Parathyroid adenoma (tissue), 2 donors: ENCODE data around the gene NUDT22.

Experiments used
- H2AFZ ChIP-seq: fragments of 300-600 bp; sonication (generic); one replicate; pipeline ENCODE4 v1.7.0; 2017; ENCODE audit warnings: antibody characterized with exemption, mild to moderate bottlenecking
- H3K27ac ChIP-seq: fragments of 300-600 bp; sonication (generic); one replicate; pipeline ENCODE4 v1.7.0; 2017
- H3K27me3 ChIP-seq: fragments of 300-600 bp; sonication (generic); one replicate; pipeline ENCODE4 v1.7.0; 2017; ENCODE audit warnings: low read length; ENCODE audit not compliant: control insufficient read depth, insufficient read depth
- H3K36me3 ChIP-seq: fragments of 300-600 bp; sonication (generic); one replicate; pipeline ENCODE4 v1.7.0; 2017; ENCODE audit warnings: low read length; ENCODE audit not compliant: control insufficient read depth, insufficient read depth
- H3K4me1 ChIP-seq: fragments of 300-600 bp; sonication (generic); one replicate; pipeline ENCODE4 v1.7.0; 2017; ENCODE audit warnings: control low read depth
- H3K4me2 ChIP-seq: fragments of 300-600 bp; sonication (generic); one replicate; pipeline ENCODE4 v1.7.0; 2017; ENCODE audit warnings: low read length
- H3K4me3 ChIP-seq: fragments of 300-600 bp; sonication (generic); one replicate; pipeline ENCODE4 v1.7.0; 2017; ENCODE audit warnings: low read depth, low read length
- H3K79me2 ChIP-seq: fragments of 300-600 bp; sonication (generic); one replicate; pipeline ENCODE4 v1.7.0; 2017; ENCODE audit warnings: control low read depth
- H3K9ac ChIP-seq: fragments of 300-600 bp; sonication (generic); one replicate; pipeline ENCODE4 v1.7.0; 2017; ENCODE audit warnings: mild to moderate bottlenecking
- H3K9me3 ChIP-seq: fragments of 300-600 bp; sonication (generic); one replicate; pipeline ENCODE4 v1.7.0; 2017; ENCODE audit warnings: low read length; ENCODE audit not compliant: control insufficient read depth
- TF ChIP-seq, protein P1 (sequence below): fragments of 300-600 bp; sonication (generic); IDR thresholded peaks from one replicate; pipeline ENCODE4 v1.7.0; 2017; ENCODE audit warnings: antibody characterized with exemption, mild to moderate bottlenecking
- donor health status: primary hyperparathyroidism.

The NUDT22 gene

DNA sequence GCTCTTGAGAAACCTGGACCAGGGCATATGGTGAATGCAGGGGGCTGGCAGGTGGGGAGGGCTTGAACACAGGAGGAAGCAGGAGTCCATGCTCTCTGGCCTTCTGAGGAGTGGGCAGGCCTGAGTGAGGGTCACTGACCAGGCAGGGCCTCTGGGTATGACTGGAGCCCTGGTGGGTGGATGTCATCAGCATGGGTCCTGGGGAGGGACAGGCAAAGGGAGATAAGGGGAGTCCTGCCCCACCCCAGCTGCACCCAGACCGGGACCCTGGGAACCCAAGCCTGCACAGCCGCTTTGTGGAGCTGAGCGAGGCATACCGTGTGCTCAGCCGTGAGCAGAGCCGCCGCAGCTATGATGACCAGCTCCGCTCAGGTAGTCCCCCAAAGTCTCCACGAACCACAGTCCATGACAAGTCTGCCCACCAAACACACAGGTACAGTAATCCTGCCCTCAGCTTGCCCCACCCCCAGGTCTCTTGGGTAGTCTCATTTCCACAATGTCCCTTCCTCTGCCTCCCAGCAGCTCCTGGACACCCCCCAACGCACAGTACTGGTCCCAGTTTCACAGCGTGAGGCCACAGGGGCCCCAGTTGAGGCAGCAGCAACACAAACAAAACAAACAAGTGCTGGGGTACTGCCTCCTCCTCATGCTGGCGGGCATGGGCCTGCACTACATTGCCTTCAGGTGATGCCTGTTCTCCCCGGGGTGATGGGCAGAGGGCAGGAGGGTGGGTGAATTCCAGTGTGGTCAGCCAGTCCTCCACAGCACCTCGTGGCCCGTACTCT lies 6.3 kb downstream of the NUDT22 start:
- Histone ChIP-seq H3K4me1 (peaks cover 1% of the 10 kb centered on the region), H3K27ac (no peak overlapping the region), H3K4me2 (no peak overlapping the region), H2AFZ (no peak overlapping the region), H3K9me3 (no peaks in the 10 kb centered on the region), H3K27me3 (no peaks in the 10 kb centered on the region), H3K36me3 (no peaks in the 10 kb centered on the region), H3K79me2 (no peaks in the 10 kb centered on the region), H3K4me3 (no peak overlapping the region), H3K9ac (no peak overlapping the region)
- TF ChIP-seq, protein P1, sequence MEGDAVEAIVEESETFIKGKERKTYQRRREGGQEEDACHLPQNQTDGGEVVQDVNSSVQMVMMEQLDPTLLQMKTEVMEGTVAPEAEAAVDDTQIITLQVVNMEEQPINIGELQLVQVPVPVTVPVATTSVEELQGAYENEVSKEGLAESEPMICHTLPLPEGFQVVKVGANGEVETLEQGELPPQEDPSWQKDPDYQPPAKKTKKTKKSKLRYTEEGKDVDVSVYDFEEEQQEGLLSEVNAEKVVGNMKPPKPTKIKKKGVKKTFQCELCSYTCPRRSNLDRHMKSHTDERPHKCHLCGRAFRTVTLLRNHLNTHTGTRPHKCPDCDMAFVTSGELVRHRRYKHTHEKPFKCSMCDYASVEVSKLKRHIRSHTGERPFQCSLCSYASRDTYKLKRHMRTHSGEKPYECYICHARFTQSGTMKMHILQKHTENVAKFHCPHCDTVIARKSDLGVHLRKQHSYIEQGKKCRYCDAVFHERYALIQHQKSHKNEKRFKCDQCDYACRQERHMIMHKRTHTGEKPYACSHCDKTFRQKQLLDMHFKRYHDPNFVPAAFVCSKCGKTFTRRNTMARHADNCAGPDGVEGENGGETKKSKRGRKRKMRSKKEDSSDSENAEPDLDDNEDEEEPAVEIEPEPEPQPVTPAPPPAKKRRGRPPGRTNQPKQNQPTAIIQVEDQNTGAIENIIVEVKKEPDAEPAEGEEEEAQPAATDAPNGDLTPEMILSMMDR: no peak

- H3K9ac ChIP-seq: no peak overlapping the region
- no peaks in the 10 kb centered on the region for H3K27me3 ChIP-seq
- no peaks in the 10 kb centered on the region for H3K36me3 ChIP-seq
- H2AFZ ChIP-seq: no peak overlapping the region
- TF ChIP-seq, protein P1: no peak
- no peak overlapping the region for H3K4me3 ChIP-seq
- H3K79me2 ChIP-seq: no peaks in the 10 kb centered on the region
- H3K4me2 ChIP-seq: no peak overlapping the region
- H3K27ac ChIP-seq: no peak overlapping the region
- H3K9me3 ChIP-seq: no peaks in the 10 kb centered on the region
- H3K4me1 ChIP-seq: no peaks in the 10 kb centered on the region
These were observed 6.9 kb downstream of the NUDT22 start for GRCh38 chr11:64232967-64233315.

DNA sequence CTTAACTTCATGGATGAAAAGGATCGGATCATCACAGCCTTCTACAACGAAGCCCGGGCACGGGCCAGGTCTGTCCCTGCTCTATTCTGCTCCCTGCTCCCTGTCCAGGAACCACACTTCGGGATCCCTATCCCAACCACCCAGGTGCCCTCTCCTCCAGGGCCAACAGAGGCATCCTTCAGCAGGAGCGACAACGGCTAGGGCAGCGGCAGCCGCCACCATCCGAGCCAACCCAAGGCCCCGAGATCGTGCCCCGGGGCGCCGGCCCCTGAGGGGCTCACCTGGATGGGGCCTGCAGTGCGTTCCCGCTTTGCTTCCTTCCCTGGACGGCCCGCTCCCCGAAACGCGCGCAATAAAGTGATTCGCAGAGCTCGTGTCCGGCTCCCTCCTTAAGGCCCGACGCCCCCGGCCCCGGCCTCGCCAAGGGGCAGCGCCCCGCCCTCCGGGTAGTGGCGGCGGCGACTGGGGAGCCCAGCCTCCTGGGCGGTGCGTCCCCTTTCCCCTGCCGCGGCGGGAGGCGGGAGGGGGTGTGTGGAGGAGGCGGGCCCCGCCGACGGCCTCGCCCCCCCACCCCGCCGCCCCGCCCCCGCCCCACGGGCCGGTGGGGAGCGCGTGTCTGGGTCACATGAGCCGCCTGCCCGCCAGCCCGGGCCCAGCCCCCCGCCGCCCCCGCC lies 8.0 kb downstream of the NUDT22 start, which contains the start of gene VEGFB:
Gene VEGFB, plus strand, starts transcription at position 672 of the 674 bp plus-strand sequence. CDS start 250 bp downstream, outside the sequence.
- Histone ChIP-seq H3K9me3 (no peaks in the 10 kb centered on the region), H3K4me1 (no peaks in the 10 kb centered on the region), H3K4me3 (peak within 1 kb of the TSS; percentile 57)

GRCh38 chr11:64234647-64235379 lies 8.7 kb downstream of the NUDT22 start:
- Histone ChIP-seq H3K9ac (no peak overlapping the region), H3K79me2 (no peaks in the 10 kb centered on the region), H3K4me2 (peak overlapping the region; percentile 73), H3K9me3 (no peaks in the 10 kb centered on the region), H3K27ac (peak overlapping the region; percentile 36), H3K4me3 (peak overlapping the region; percentile 57), H3K4me1 (peaks cover 3% of the 10 kb centered on the region), H2AFZ (no peak overlapping the region), H3K27me3 (no peaks in the 10 kb centered on the region), H3K36me3 (no peaks in the 10 kb centered on the region)
- TF ChIP-seq, protein P1: no peak

More for the DNA sequence above, 8.0 kb downstream of the NUDT22 start, which contains the start of gene VEGFB:
- TF ChIP-seq, protein P1: no peak
- Histone ChIP-seq H3K36me3 (no peaks in the 10 kb centered on the region), H3K4me2 (peak within 1 kb of the TSS; percentile 73), H3K79me2 (no peaks in the 10 kb centered on the region), H3K27ac (peak within 1 kb of the TSS; percentile 65), H3K9ac (peak within 1 kb of the TSS; percentile 19), H3K27me3 (no peaks in the 10 kb centered on the region), H2AFZ (peak within 1 kb of the TSS; percentile 56)
